ENCODE measurements around the gene AKAP6. TPM values are rescaled to one million over a fixed set of nuclear protein-coding genes. Genes with fewer than 3 reads are reported as not detected.

AKAP6 gene
- total RNA-seq, 1 donor from 2014 or later: 8.5 TPM

DNA sequence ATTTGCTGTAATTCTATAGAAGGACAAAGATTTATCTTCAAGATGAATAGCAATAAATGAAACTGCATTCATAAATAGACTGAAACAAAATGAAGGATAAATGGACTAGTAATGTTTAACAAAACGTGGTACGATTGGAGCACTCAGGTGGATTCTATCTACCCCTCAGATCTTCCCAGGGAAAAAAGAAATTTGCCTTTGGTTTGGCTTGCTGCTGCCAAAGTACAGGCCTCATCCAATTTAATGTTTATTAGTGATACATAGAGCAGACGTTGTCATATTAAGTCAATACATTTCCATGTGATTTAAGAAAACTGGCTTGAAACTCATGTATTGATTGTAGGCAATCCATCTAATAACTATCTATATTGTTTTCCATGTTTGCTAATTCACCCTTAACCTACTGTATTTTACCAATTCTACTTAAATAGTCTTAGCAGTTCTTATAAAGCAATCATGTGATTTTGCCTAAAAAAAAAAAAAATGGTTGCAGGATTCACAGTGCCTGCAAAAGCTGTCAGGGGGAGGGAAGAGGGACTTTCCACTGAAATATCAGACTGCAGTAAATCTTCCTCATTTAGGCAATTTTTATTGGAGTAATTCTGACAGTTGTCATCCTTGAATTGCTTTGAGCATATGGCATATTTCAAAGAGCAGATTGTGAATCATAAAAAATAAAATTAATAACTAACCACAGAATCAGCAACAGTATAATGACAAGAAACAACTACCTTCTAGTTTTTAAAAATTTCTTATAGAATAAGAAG is 367.4 kb downstream of the AKAP6 start:
- no peaks in the 10 kb centered on the region for H3K36me3 Mint-ChIP-seq
- no peak overlapping the region for H3K4me3 Mint-ChIP-seq
- H3K9me3 Mint-ChIP-seq: no peaks in the 10 kb centered on the region
- DNase-seq (ENCODE audit: low spot score in 2 of 2, unreplicated experiment in 2 of 2): no peak
- no peaks in the 10 kb centered on the region for H3K4me1 Mint-ChIP-seq
- TF ChIP-seq CTCF (IDR thresholded peaks at IDR 0.05; ENCODE audit: unreplicated experiment): no peak
- H3K27ac Mint-ChIP-seq: no peak overlapping the region
- H3K27me3 Mint-ChIP-seq (ENCODE audit: low read depth): no peaks in the 10 kb centered on the region

DNA sequence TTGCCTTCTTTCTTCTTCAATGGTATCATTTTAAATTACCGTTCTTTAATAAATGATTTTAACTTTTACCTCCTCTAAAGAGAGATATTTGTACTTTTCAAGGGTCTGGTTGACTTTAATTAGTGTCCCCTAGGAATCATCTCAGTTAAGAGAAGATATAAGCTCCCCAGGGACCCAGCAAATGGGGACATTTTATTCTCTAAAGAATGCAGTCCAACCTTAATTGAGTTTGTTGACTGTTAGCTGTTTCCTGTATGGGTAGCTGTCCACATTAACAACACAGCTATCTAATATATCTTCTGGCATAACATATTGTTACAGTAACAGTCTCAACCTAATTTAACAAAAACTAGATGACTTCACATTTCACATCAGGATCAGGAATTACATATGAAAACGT is 368.0 kb downstream of the AKAP6 start:
- H3K9me3 Mint-ChIP-seq: no peaks in the 10 kb centered on the region
- H3K36me3 Mint-ChIP-seq: no peaks in the 10 kb centered on the region
- no peak overlapping the region for H3K4me3 Mint-ChIP-seq
- no peak for DNase-seq (ENCODE audit: low spot score in 2 of 2, unreplicated experiment in 2 of 2)
- no peaks in the 10 kb centered on the region for H3K4me1 Mint-ChIP-seq
- no peaks in the 10 kb centered on the region for H3K27me3 Mint-ChIP-seq (ENCODE audit: low read depth)
- no peak overlapping the region for H3K27ac Mint-ChIP-seq
- TF ChIP-seq CTCF (IDR thresholded peaks at IDR 0.05; ENCODE audit: unreplicated experiment): no peak

DNA sequence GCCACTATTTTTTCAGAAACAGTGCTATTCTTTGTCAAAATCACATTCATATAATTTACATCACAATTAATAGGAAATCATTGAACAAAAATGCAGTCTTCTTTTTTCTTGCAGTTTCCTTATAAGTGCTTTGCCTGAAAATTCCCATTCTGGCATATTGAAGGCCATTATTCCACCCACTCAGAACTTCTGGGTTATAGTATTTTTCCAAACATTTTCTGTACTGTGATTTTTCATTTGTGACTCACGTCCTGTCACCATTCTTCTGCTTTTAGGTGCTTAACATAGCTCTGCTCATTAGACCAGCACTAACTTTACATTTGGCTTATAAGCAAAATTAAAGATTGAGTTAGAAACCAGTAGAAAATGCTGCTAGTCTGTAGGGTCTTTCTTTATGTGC is 368.6 kb downstream of the AKAP6 start:
- no peak for DNase-seq (ENCODE audit: low spot score in 2 of 2, unreplicated experiment in 2 of 2)
- Mint-ChIP-seq H3K27ac (no peak overlapping the region), H3K9me3 (no peaks in the 10 kb centered on the region), H3K4me3 (no peak overlapping the region), H3K36me3 (no peaks in the 10 kb centered on the region), H3K4me1 (peaks cover 2% of the 10 kb centered on the region), H3K27me3 (ENCODE audit: low read depth) (no peaks in the 10 kb centered on the region)
- TF ChIP-seq CTCF (IDR thresholded peaks at IDR 0.05; ENCODE audit: unreplicated experiment): no peak

DNA sequence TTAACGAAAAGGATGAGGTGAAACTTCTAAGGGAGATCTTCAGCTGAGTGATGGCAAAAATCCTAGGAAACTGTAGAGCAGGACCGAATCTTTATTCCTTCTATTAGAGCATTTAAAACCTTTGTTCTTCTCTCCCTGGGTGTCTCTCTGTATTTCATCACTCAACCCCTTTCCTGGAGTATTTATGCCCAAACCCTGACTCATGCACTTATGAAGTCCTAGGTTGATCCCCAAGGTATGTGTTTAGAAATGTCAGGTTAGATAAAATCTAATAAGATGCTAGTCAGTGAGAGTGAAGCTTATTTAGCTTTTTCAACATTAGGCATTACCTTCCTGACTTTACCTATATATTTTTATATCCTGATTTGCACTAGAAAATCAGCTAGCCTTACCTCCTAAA is 369.7 kb downstream of the AKAP6 start:
- no peak overlapping the region for H3K4me3 Mint-ChIP-seq

GRCh38 chr14:32701475-32701874 is 372.4 kb downstream of the AKAP6 start:
- no peaks in the 10 kb centered on the region for H3K27me3 Mint-ChIP-seq (ENCODE audit: low read depth)
- H3K36me3 Mint-ChIP-seq: no peaks in the 10 kb centered on the region
- DNase-seq (ENCODE audit: low spot score in 2 of 2, unreplicated experiment in 2 of 2): no peak
- no peak for TF ChIP-seq CTCF (IDR thresholded peaks at IDR 0.05; ENCODE audit: unreplicated experiment)
- peaks cover 7% of the 10 kb centered on the region for H3K4me1 Mint-ChIP-seq
- H3K4me3 Mint-ChIP-seq: no peak overlapping the region
- peaks cover 3% of the 10 kb centered on the region for H3K9me3 Mint-ChIP-seq
- H3K27ac Mint-ChIP-seq: no peak overlapping the region

More for the DNA sequence above, 369.7 kb downstream of the AKAP6 start:
- no peak overlapping the region for H3K27ac Mint-ChIP-seq
- TF ChIP-seq CTCF (IDR thresholded peaks at IDR 0.05; ENCODE audit: unreplicated experiment): no peak
- H3K36me3 Mint-ChIP-seq: no peaks in the 10 kb centered on the region
- peaks cover 7% of the 10 kb centered on the region for H3K4me1 Mint-ChIP-seq
- no peaks in the 10 kb centered on the region for H3K27me3 Mint-ChIP-seq (ENCODE audit: low read depth)
- no peaks in the 10 kb centered on the region for H3K9me3 Mint-ChIP-seq
- DNase-seq (ENCODE audit: low spot score in 2 of 2, unreplicated experiment in 2 of 2): no peak

Data from mesothelial cell of epicardium (in vitro differentiated cells).